Sigmoid colon (tissue), 7 donors: ENCODE data around the gene KLHL5. TPM values are rescaled to one million over a fixed set of nuclear protein-coding genes. Genes with fewer than 3 reads are reported as not detected.

Experiments used
- DNase-seq: peaks from one replicate; pipeline ENCODE4 v3.0.0-alpha.2; 2019
- H3K27ac ChIP-seq, 4 donors: fragments of 200-600 bp; sonication (generic); one replicate each; pipeline ENCODE4 v1.5.1; 2016 to 2019; ENCODE audit warnings: mild to moderate bottlenecking in 1 of 4
- H3K27me3 ChIP-seq, 3 donors: fragments of 200-600 bp; sonication (generic); one replicate each; pipeline ENCODE4 v1.5.1; 2019; ENCODE audit warnings: mild to moderate bottlenecking in 1 of 3
- H3K36me3 ChIP-seq, 4 donors: fragments of 200-600 bp; sonication (generic); one replicate each; pipeline ENCODE4 v1.5.1; 2016 to 2019
- H3K4me1 ChIP-seq, 4 donors: fragments of 200-600 bp; sonication (generic); one replicate each; pipeline ENCODE4 v1.5.1; 2017 to 2019
- H3K4me3 ChIP-seq, 4 donors: fragments of 200-600 bp; sonication (generic); one replicate each; pipeline ENCODE4 v1.5.1; 2017 to 2019; ENCODE audit warnings: mild to moderate bottlenecking in 2 of 4, moderate library complexity in 1 of 4
- H3K9me3 ChIP-seq, 4 donors: fragments of 200-600 bp in 3 of 4; sonication (generic) in 3 of 4; one replicate each; pipeline versions ENCODE4 v1.5.1 to v1.6.1; 2013 to 2019
- EP300 ChIP-seq, 4 donors: sonication (generic); formaldehyde crosslinking; IDR thresholded peaks; one replicate each; pipeline ENCODE4 v1.6.1; 2017; ENCODE audit warnings: antibody characterized with exemption in 4 of 4
- POLR2A ChIP-seq, 2 donors: fragments of 450-650 bp; IDR thresholded peaks; one replicate each; pipeline ENCODE4 v1.6.1; 2016; ENCODE audit warnings: antibody characterized with exemption in 2 of 2, mild to moderate bottlenecking in 2 of 2, moderate library complexity in 2 of 2
- POLR2AphosphoS5 ChIP-seq, 4 donors: sonication (generic); formaldehyde crosslinking; IDR thresholded peaks; one replicate each; pipeline ENCODE4 v1.6.1; 2017; ENCODE audit warnings: antibody characterized with exemption in 4 of 4
- WGBS, 2 donors: extraction: QIAGEN DNeasy Blood & Tissue Kit; methylation state at CpG; one replicate each; pipeline ENCODE4 v1.1.7; 2013; 5-methylcytosine and 5-hydroxymethylcytosine counted together
- intact Hi-C: fragments of 100-400 bp; cut with DNase I; formaldehyde crosslinking; loops from one replicate; pipeline ENCODE4 v1.15.1; 2023
- polyA plus RNA-seq, 3 donors: library from polyadenylated mRNA; stranded (reverse); fragments of 200-250 nt; gene quantifications; one replicate each; pipeline ENCODE4 v1.2.3, GENCODE V29; 2013
- total RNA-seq, 4 donors: library from RNA; depleted of rRNA; stranded (reverse); fragments of >200 nt; gene quantifications; one replicate each; pipeline ENCODE4 v1.1.0, GENCODE V29; 2016
- TF ChIP-seq, protein P1 (sequence below), 4 experiments: fragments of 450-650 bp in 3 of 4; fragments of 200-600 bp in 1 of 4; IDR thresholded peaks; one replicate each; pipeline ENCODE4 v1.5.1; 2016 to 2019; ENCODE audit warnings: antibody characterized with exemption in 4 of 4, mild to moderate bottlenecking in 3 of 4, moderate library complexity in 2 of 4
- donor health status: healthy with polysubstance abuse.
- donor health status: Bipolar disorder and iron deficiency.
- donor health status: healthy.

The KLHL5 gene
- total and polyA plus RNA-seq, 7 donors: 5.8 to 179 (median 88.5) TPM

DNA sequence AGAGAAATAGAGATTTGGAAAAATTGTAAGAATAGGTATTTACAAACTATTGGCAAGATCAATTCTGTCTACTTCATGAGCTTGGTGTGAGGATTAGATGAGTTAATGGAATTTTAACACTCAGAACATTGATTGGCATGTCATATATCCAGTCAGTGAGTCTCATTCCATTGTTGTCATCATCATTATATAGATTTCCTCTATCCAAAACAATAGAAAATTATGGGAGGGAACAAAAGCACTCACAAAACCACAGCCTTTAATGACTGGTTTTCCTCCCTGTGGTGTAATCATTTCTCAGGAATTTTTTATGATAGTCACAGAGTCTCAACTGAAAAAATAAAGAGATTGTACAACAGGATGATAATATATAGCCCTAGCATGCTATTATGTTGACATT lies 21.1 kb downstream of the KLHL5 start:
- no peak for DNase-seq
- Histone ChIP-seq H3K4me1 (no peaks in the 10 kb centered on the region), H3K27ac (no peak overlapping the region), H3K9me3 (no peaks in the 10 kb centered on the region), H3K4me3 (no peak overlapping the region), H3K27me3 (no peaks in the 10 kb centered on the region), H3K36me3 (peaks cover 6 to 44% (median 8%) of the 10 kb centered on the region in 4 donors)
- intact Hi-C loops: no loop called here
- TF ChIP-seq POLR2AphosphoS5 (IDR thresholded peaks at IDR 0.05) (no peak), POLR2A (IDR thresholded peaks at IDR 0.05) (no peak), EP300 (IDR thresholded peaks at IDR 0.05) (no peak)
- TF ChIP-seq, protein P1, sequence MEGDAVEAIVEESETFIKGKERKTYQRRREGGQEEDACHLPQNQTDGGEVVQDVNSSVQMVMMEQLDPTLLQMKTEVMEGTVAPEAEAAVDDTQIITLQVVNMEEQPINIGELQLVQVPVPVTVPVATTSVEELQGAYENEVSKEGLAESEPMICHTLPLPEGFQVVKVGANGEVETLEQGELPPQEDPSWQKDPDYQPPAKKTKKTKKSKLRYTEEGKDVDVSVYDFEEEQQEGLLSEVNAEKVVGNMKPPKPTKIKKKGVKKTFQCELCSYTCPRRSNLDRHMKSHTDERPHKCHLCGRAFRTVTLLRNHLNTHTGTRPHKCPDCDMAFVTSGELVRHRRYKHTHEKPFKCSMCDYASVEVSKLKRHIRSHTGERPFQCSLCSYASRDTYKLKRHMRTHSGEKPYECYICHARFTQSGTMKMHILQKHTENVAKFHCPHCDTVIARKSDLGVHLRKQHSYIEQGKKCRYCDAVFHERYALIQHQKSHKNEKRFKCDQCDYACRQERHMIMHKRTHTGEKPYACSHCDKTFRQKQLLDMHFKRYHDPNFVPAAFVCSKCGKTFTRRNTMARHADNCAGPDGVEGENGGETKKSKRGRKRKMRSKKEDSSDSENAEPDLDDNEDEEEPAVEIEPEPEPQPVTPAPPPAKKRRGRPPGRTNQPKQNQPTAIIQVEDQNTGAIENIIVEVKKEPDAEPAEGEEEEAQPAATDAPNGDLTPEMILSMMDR (IDR thresholded peaks at IDR 0.05): no peak

DNA sequence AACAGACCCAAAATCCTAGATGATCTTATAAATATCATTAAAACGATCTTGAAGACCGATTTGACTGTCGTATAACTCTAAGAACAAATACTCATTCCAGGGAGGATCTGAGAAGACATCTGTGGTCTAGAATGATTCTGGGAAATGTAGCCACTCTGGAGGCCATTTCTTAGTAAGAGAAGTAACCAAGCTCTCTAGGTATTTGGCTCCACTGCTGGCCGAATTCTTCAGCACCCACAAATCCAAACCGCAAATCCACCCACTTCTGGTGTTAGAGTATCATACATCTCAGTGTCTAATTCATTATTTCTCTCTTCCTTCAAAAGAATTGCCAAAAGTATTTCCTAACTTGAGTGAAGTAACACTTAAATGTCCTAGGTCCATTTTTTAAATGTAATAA lies 23.9 kb downstream of the KLHL5 start:
- no peak for DNase-seq
- Histone ChIP-seq H3K9me3 (no peaks in the 10 kb centered on the region), H3K4me3 (no peak overlapping the region), H3K36me3 (peaks cover 6 to 46% (median 8%) of the 10 kb centered on the region in 4 donors), H3K4me1 (no peaks in the 10 kb centered on the region), H3K27ac (no peak overlapping the region), H3K27me3 (no peaks in the 10 kb centered on the region)
- intact Hi-C loops: no loop called here
- WGBS, 2 donors: 82 to 89% methylated on average over 5 of the region's 5 CpGs
- TF ChIP-seq EP300 (IDR thresholded peaks at IDR 0.05) (no peak), POLR2AphosphoS5 (IDR thresholded peaks at IDR 0.05) (no peak), POLR2A (IDR thresholded peaks at IDR 0.05) (no peak)
- TF ChIP-seq, protein P1 (IDR thresholded peaks at IDR 0.05): no peak

DNA sequence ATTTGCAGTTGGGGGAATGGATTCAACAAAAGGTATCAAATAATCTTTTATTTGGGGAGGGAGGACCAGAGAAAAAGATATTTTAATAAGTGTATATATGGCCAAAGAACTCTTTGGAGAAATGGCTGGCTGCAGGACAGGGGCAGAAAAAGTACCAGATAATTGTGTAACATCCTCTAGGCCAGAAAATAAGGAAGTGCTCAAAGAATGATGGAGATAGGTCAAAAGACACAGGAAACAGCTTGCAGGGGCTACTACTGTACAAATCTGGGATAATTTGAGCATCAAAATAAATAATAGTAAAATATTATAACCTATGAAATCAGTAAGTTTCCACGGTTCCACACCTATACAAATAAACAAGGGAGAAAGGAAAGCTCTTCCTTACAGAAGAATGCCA lies 34.8 kb downstream of the KLHL5 start:
- Histone ChIP-seq H3K9me3 (no peaks in the 10 kb centered on the region), H3K27ac (no peak overlapping the region), H3K4me3 (no peak overlapping the region), H3K4me1 (no peaks in the 10 kb centered on the region), H3K36me3 (peaks cover 0 to 41% (median 0%) of the 10 kb centered on the region in 4 donors), H3K27me3 (no peaks in the 10 kb centered on the region)
- intact Hi-C loops: no loop called here
- TF ChIP-seq, protein P1 (IDR thresholded peaks at IDR 0.05): no peak
- no peak for TF ChIP-seq POLR2AphosphoS5 (IDR thresholded peaks at IDR 0.05)
- TF ChIP-seq EP300 (IDR thresholded peaks at IDR 0.05): no peak
- no peak for TF ChIP-seq POLR2A (IDR thresholded peaks at IDR 0.05)
- 40 to 84% methylated on average over 1 of the region's 1 CpG for WGBS, 2 donors
- DNase-seq: no peak

DNA sequence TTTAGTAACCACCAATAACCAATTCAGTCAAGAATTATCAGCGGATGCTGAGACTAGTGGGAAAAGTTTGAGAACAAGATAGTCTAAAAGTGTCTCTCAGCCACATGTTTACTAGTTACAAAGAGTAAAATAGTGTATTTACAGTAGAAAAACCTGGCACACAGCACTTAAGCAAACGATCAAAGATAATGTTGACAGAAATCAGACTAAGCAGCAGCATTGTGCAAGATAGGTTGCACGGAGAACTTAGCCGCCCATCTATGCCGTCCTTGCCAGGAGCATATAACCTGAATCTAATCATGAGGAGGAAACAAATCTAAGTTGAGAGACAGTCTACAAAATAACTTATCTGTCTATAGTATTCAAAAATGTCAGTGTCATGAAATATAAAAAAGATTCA lies 35.3 kb downstream of the KLHL5 start:
- TF ChIP-seq, protein P1 (IDR thresholded peaks at IDR 0.05): no peak
- TF ChIP-seq POLR2A (IDR thresholded peaks at IDR 0.05) (no peak), POLR2AphosphoS5 (IDR thresholded peaks at IDR 0.05) (no peak), EP300 (IDR thresholded peaks at IDR 0.05) (no peak)
- Histone ChIP-seq H3K36me3 (peaks cover 0 to 41% (median 0%) of the 10 kb centered on the region in 4 donors), H3K27me3 (no peaks in the 10 kb centered on the region), H3K4me3 (no peak overlapping the region), H3K4me1 (no peaks in the 10 kb centered on the region), H3K27ac (no peak overlapping the region), H3K9me3 (no peaks in the 10 kb centered on the region)
- WGBS, 2 donors: 70 to 88% methylated on average over 5 of the region's 5 CpGs
- DNase-seq: no peak
- intact Hi-C loops: no loop called here

DNA sequence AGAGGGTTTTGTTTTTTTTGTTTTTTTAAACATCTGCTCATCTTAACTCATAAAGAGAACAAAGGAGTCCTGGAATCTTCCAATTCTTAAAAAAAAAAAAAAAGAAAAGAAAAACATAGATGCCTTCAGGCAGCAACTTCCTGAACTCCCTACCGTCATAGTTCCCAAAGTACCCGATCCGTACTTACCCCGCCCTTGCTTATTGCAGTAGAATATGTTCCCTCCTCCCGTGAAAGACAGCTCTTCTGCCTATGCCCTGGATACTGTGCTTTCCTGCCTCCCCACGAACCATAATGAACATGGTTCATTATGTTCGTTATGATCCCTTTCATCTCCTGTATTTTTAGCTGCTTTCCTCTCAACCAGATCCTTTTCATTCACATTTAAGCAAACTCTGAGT lies 40.3 kb downstream of the KLHL5 start:
- no peaks in the 10 kb centered on the region for H3K4me1 ChIP-seq
- H3K27me3 ChIP-seq: no peaks in the 10 kb centered on the region
- no peak overlapping the region for H3K27ac ChIP-seq
- intact Hi-C loops: no loop called here
- no peaks in the 10 kb centered on the region for H3K9me3 ChIP-seq
- no peak overlapping the region for H3K4me3 ChIP-seq
- 26 to 64% methylated on average over 7 of the region's 7 CpGs for WGBS, 2 donors
- no peak for TF ChIP-seq EP300 (IDR thresholded peaks at IDR 0.05)
- TF ChIP-seq, protein P1 (IDR thresholded peaks at IDR 0.05): no peak
- no peak for TF ChIP-seq POLR2AphosphoS5 (IDR thresholded peaks at IDR 0.05)
- no peak for TF ChIP-seq POLR2A (IDR thresholded peaks at IDR 0.05)
- DNase-seq: no peak
- H3K36me3 ChIP-seq: peaks cover 0 to 70% (median 12%) of the 10 kb centered on the region in 4 donors
